ENCODE measurements around the gene BAHCC1.

BAHCC1 gene

GRCh38 chr17:81378941-81379511 is 16.2 kb upstream of the BAHCC1 start (continued):
- TF ChIP-seq CSRNP3 (CRISPR knock-in tag; IDR thresholded peaks at IDR 0.05) (no peak), ZC3H10 (CRISPR knock-in tag; IDR thresholded peaks at IDR 0.05) (no peak), ZNF70 (CRISPR knock-in tag; IDR thresholded peaks at IDR 0.05) (no peak), RARB (CRISPR knock-in tag; IDR thresholded peaks at IDR 0.05) (no peak), ZNF8 (CRISPR knock-in tag; IDR thresholded peaks at IDR 0.05) (no peak)

- TF ChIP-seq CSRNP3 (CRISPR knock-in tag; IDR thresholded peaks at IDR 0.05): no peak
- TF ChIP-seq TCF4 (CRISPR knock-in tag; IDR thresholded peaks at IDR 0.05; ENCODE audit: borderline replicate concordance): no peak
- no peak for TF ChIP-seq CREB5 (CRISPR knock-in tag; IDR thresholded peaks at IDR 0.05; ENCODE audit: low read depth)
- TF ChIP-seq ESRRG (CRISPR knock-in tag; IDR thresholded peaks at IDR 0.05): no peak
- TF ChIP-seq ZNF8 (CRISPR knock-in tag; IDR thresholded peaks at IDR 0.05): no peak
- no peak for TF ChIP-seq ZFP3 (CRISPR knock-in tag; IDR thresholded peaks at IDR 0.05)
- TF ChIP-seq TSHZ2 (CRISPR knock-in tag; IDR thresholded peaks at IDR 0.05): no peak
- peak; percentile 11; the same call in 1 of the 3 replicates for ATAC-seq
Measured at GRCh38 chr17:81379523-81379942, 15.7 kb upstream of the BAHCC1 start.

GRCh38 chr17:81380131-81380530 is 15.1 kb upstream of the BAHCC1 start:
- no peak for ATAC-seq
- TF ChIP-seq ESRRG (CRISPR knock-in tag; IDR thresholded peaks at IDR 0.05) (no peak), PPARA (CRISPR knock-in tag; IDR thresholded peaks at IDR 0.05; ENCODE audit: borderline replicate concordance) (no peak), CREB5 (CRISPR knock-in tag; IDR thresholded peaks at IDR 0.05; ENCODE audit: low read depth) (no peak), ZNF565 (CRISPR knock-in tag; conservative IDR thresholded peaks at IDR 0.05; ENCODE audit: low read depth) (no peak), ZFP30 (CRISPR knock-in tag; IDR thresholded peaks at IDR 0.05) (no peak), TSHZ2 (CRISPR knock-in tag; IDR thresholded peaks at IDR 0.05) (no peak), CSDC2 (CRISPR knock-in tag; IDR thresholded peaks at IDR 0.05) (no peak), CSRNP3 (CRISPR knock-in tag; IDR thresholded peaks at IDR 0.05) (no peak), POU6F1 (CRISPR knock-in tag; IDR thresholded peaks at IDR 0.05; ENCODE audit: borderline replicate concordance, low read depth) (no peak), ZNF8 (CRISPR knock-in tag; IDR thresholded peaks at IDR 0.05) (no peak), RARB (CRISPR knock-in tag; IDR thresholded peaks at IDR 0.05) (no peak), ISL1 (CRISPR knock-in tag; IDR thresholded peaks at IDR 0.05) (no peak), GLIS3 (CRISPR knock-in tag; IDR thresholded peaks at IDR 0.05) (no peak)

All from SK-N-SH treated with all-trans-retinoic acid at 6 μM for 48 hours (cell line).